ENCODE data around the gene FCER2.

DNA sequence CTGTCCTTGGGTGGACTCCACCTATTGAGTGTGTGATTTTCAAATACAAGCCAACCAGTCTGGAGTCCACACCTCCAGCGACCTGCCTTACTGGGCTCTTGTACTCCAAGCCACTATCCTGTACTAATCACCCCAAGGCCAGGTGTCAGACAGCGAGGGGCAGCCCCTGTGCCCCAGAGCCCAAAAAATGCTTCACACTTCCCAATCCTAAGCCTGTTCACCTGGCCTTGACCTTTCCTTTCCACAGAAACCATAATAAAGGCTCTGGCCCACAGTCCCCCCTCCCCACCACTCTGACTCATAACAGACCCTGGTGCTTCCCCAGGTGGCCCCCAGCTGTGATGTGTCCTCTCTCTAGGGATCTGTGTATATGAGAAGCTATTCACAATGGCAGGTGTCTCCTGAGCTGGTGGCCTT, 41.5 kb upstream of the FCER2 start:
- TF ChIP-seq, protein P1, sequence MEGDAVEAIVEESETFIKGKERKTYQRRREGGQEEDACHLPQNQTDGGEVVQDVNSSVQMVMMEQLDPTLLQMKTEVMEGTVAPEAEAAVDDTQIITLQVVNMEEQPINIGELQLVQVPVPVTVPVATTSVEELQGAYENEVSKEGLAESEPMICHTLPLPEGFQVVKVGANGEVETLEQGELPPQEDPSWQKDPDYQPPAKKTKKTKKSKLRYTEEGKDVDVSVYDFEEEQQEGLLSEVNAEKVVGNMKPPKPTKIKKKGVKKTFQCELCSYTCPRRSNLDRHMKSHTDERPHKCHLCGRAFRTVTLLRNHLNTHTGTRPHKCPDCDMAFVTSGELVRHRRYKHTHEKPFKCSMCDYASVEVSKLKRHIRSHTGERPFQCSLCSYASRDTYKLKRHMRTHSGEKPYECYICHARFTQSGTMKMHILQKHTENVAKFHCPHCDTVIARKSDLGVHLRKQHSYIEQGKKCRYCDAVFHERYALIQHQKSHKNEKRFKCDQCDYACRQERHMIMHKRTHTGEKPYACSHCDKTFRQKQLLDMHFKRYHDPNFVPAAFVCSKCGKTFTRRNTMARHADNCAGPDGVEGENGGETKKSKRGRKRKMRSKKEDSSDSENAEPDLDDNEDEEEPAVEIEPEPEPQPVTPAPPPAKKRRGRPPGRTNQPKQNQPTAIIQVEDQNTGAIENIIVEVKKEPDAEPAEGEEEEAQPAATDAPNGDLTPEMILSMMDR (IDR thresholded peaks at IDR 0.05), result no peak
- no peak for TF ChIP-seq POLR2A (IDR thresholded peaks at IDR 0.05)

Measured in heart left ventricle (tissue), 13 donors.